HepG2 (cell line): ENCODE data around the gene NHP2. TPM values are rescaled to one million over a fixed set of nuclear protein-coding genes. Genes with fewer than 3 reads are reported as not detected.

Experiments
- FOXA3 ChIP-seq: IDR thresholded peaks from 2 replicates; pipeline ENCODE4 v1.6.1; 2016; ENCODE audit warnings: missing genetic modification reagents, missing compliant biosample characterization
- GATAD1 ChIP-seq: IDR thresholded peaks from 2 replicates; pipeline ENCODE4 v1.6.1; 2016; ENCODE audit warnings: missing genetic modification reagents, missing compliant biosample characterization
- HNF1A ChIP-seq, 2 experiments: sonication (generic) in 1 of 2; formaldehyde crosslinking in 1 of 2; IDR thresholded peaks; 2 replicates each; pipeline versions ENCODE4 v1.4.0 to v1.6.1; 2016 to 2020; ENCODE audit warnings: borderline replicate concordance in 1 of 2, low read depth in 1 of 2, mild to moderate bottlenecking in 1 of 2, missing genetic modification reagents in 1 of 2
- KLF16 ChIP-seq, 2 experiments: sonication (generic) in 1 of 2; formaldehyde crosslinking in 1 of 2; IDR thresholded peaks; 2 replicates each; pipeline versions ENCODE4 v1.6.1 to v1.8.0; 2016 to 2023; ENCODE audit warnings: missing genetic modification reagents in 2 of 2, missing compliant biosample characterization in 1 of 2
- KMT2A ChIP-seq: sonication (generic); formaldehyde crosslinking; IDR thresholded peaks from 2 replicates; pipeline ENCODE4 v1.4.0; 2020; ENCODE audit warnings: missing genetic modification reagents
- SRSF1 ChIP-seq: fragments of 200-400 bp; formaldehyde crosslinking; optimal IDR thresholded peaks from 2 replicates; pipeline ENCODE3; 2017; ENCODE audit warnings: mild to moderate bottlenecking, low read depth, low read length, moderate library complexity
- SRSF9 ChIP-seq: fragments of 200-400 bp; formaldehyde crosslinking; IDR thresholded peaks from 2 replicates; pipeline ENCODE4 v1.6.1; 2018; ENCODE audit warnings: borderline replicate concordance, mild to moderate bottlenecking, low read depth, low read length; ENCODE audit not compliant: insufficient read depth, poor library complexity, severe bottlenecking
- TARDBP ChIP-seq: sonication (generic); formaldehyde crosslinking; IDR thresholded peaks from 2 replicates; pipeline ENCODE4 v1.8.0; 2022; ENCODE audit warnings: mild to moderate bottlenecking, missing genetic modification reagents
- THAP9 ChIP-seq: sonication (generic); formaldehyde crosslinking; IDR thresholded peaks from 2 replicates; pipeline ENCODE4; 2020; ENCODE audit warnings: missing genetic modification reagents, mild to moderate bottlenecking, borderline replicate concordance
- ZBTB3 ChIP-seq: sonication (generic); formaldehyde crosslinking; IDR thresholded peaks from 2 replicates; pipeline ENCODE4 v1.4.0; 2020; ENCODE audit warnings: low read depth, mild to moderate bottlenecking, moderate library complexity, missing genetic modification reagents, borderline replicate concordance
- ZFY ChIP-seq: sonication (generic); formaldehyde crosslinking; IDR thresholded peaks from 2 replicates; pipeline ENCODE4 v1.4.0; 2020; ENCODE audit warnings: missing genetic modification reagents
- ZIK1 ChIP-seq: sonication (generic); formaldehyde crosslinking; IDR thresholded peaks from 2 replicates; pipeline ENCODE4 v1.5.0; 2020; ENCODE audit warnings: mild to moderate bottlenecking, low read depth, missing genetic modification reagents, borderline replicate concordance
- ZNF24 ChIP-seq: fragments of 450-650 bp; IDR thresholded peaks from 2 replicates; pipeline ENCODE4 v1.6.1; 2017; ENCODE audit warnings: antibody characterized with exemption, mild to moderate bottlenecking
- ZNF274 ChIP-seq: sonication (generic); formaldehyde crosslinking; IDR thresholded peaks from 2 replicates; pipeline ENCODE4 v1.5.1; 2020; ENCODE audit warnings: mild to moderate bottlenecking, missing genetic modification reagents
- ZNF333 ChIP-seq: sonication (generic); formaldehyde crosslinking; IDR thresholded peaks from 2 replicates; pipeline ENCODE4 v1.4.0; 2020; ENCODE audit warnings: mild to moderate bottlenecking, missing genetic modification reagents, borderline replicate concordance
- ZNF34 ChIP-seq: sonication (generic); formaldehyde crosslinking; IDR thresholded peaks from 2 replicates; pipeline ENCODE4 v1.4.0; 2020; ENCODE audit warnings: mild to moderate bottlenecking, missing genetic modification reagents, borderline replicate concordance
- ZNF414 ChIP-seq: sonication (generic); formaldehyde crosslinking; IDR thresholded peaks from 2 replicates; pipeline ENCODE4 v1.5.0; 2020; ENCODE audit warnings: missing genetic modification reagents
- ZNF510 ChIP-seq: sonication (generic); formaldehyde crosslinking; IDR thresholded peaks from 2 replicates; pipeline ENCODE4 v1.4.0; 2020; ENCODE audit warnings: low read depth, mild to moderate bottlenecking, missing genetic modification reagents
- ZNF660 ChIP-seq: sonication (generic); formaldehyde crosslinking; IDR thresholded peaks from 2 replicates; pipeline ENCODE4 v1.5.1; 2020; ENCODE audit warnings: mild to moderate bottlenecking, low read depth, missing genetic modification reagents, borderline replicate concordance
- ZNF775 ChIP-seq: sonication (generic); formaldehyde crosslinking; IDR thresholded peaks from 2 replicates; pipeline ENCODE4 v1.4.0; 2020; ENCODE audit warnings: missing genetic modification reagents, mild to moderate bottlenecking, moderate library complexity, borderline replicate concordance
- polyA plus RNA-seq, 8 experiments: library from polyadenylated mRNA; depleted of rRNA in 3 of 8; stranded (reverse) in 7 of 8; unstranded in 1 of 8; fragments of >200 nt; fragmentation: Illumina TruSeq in 4 of 8; extraction: Trizol in 4 of 8; gene quantifications; 2 replicates each; pipeline versions ENCODE4 v1.2.1 to v1.2.3, GENCODE V29; 2011 to 2016; ENCODE audit warnings: low read depth in 4 of 8, missing spikeins in 1 of 8, mixed read lengths in 1 of 8; ENCODE audit not compliant: insufficient read depth in 1 of 8
- total RNA-seq, 5 experiments: library from RNA; depleted of rRNA; stranded (reverse); fragments of >200 nt; fragmentation: Illumina TruSeq; extraction: Trizol; gene quantifications; 2 replicates each; pipeline ENCODE4 v1.2.3, GENCODE V29; 2016; ENCODE audit warnings: low read depth in 1 of 5

NHP2 gene
- total and polyA plus RNA-seq, 2 of the 13 experiments (the other 11 are each of a cell fraction or from before 2014, with no cell fraction given) = 56.2 to 96.1 TPM

- TF ChIP-seq ZNF414 (CRISPR knock-in tag) (0 out of 2 replicates have a peak, but pooled peaks have one; percentile 38), THAP9 (peak; percentile 58; the same call in 1 of the 2 replicates), ZNF775 (no peak), ZNF24 (no peak), FOXA3 (peak; percentile 37; the same call in 1 of the 2 replicates), ZNF660 (CRISPR knock-in tag) (no peak), ZFY (CRISPR knock-in tag) (peak; percentile 63; the same call in 1 of the 2 replicates), KLF16 (CRISPR knock-in tag; IDR thresholded peaks at IDR 0.05) (peak in 1 of 2 experiments; percentile 71; a peak in 2 of 4 replicates), ZNF274 (CRISPR knock-in tag) (peak; percentile 44; the same call in 1 of the 2 replicates), ZBTB3 (CRISPR knock-in tag) (no peak), TARDBP (peak; percentile 80), ZNF333 (no peak), KMT2A (CRISPR knock-in tag) (peak; percentile 73), SRSF1 (peak; percentile 24), ZNF510 (CRISPR knock-in tag) (0 out of 2 replicates have a peak, but pooled peaks have one; percentile 73), ZNF34 (CRISPR knock-in tag) (no peak; the same call in 1 of the 2 replicates), HNF1A (IDR thresholded peaks at IDR 0.05; ENCODE audit: low read depth) (no peak), HNF1A (CRISPR knock-in tag; IDR thresholded peaks at IDR 0.05; ENCODE audit: borderline replicate concordance) (peak; percentile 22; the same call in 1 of the 2 replicates), ZIK1 (CRISPR knock-in tag) (0 out of 2 replicates have a peak, but pooled peaks have one; percentile 60), SRSF9 (no peak), GATAD1 (CRISPR knock-in tag) (peak; percentile 98)
Measured at GRCh38 chr5:178153530-178154340, at the start of gene NHP2 (continued).
